HG03460 (cell line): ENCODE results near the gene ZNF232.
"Not testable (repeated sequence)": the region's sequence is repeated elsewhere in the genome, so short reads cannot be mapped to it uniquely, and the experiment has no call there.

Experiments
- ATAC-seq: cut with Tn5 transposase; IDR thresholded peaks from one replicate; pipeline ENCODE4 v1.9.1; 2021; ENCODE audit not compliant: unreplicated experiment

ZNF232 gene

DNA sequence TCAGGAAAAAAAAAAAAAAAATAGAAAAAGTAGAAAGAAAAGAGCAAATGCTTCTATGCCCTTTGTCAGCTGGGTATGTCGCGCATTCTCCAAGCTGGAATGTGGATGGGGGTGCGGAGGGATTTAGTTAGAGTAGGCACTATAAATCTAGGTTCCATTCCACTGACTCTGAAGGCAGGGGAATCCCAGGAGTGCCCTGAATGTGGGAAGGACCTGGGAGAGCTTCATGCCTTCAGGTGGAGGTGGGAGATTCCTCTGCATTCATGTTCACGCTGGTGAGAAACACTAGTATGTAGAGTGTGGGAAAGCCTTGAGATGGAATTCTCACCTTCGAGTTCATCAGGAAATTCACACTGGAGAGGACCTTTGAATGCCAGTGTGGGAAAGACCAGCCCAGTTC lies 12.4 kb downstream of the ZNF232 start:
- ATAC-seq, result no peak

- no peak for ATAC-seq
Measured at GRCh38 chr17:5097101-5097834, 14.4 kb downstream of the ZNF232 start.

- ATAC-seq, result no peak
Measured at GRCh38 chr17:5096731-5097100, 15.0 kb downstream of the ZNF232 start.

- ATAC-seq, result no peak
Measured at GRCh38 chr17:5092218-5093010, 19.3 kb downstream of the ZNF232 start.

DNA sequence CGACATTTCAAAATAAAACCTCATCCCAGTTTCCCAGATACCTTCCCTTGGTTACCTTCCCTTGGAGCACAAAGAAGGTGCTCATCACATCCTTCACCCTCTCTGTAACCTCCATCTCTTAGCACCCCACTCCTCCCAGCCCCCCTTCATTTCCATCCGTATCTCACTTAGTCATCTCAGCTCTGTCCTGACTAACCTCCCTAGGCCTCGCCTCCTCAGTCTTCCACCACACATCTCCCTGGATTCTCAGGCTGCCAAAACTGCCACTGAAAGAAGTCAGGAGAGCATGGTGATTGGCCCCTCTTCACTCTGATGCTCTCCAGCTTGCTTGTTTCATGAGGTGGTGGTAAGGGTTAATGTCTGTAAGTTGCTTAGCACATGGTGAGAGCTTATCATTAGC lies 31.1 kb downstream of the ZNF232 start:
- no peak for ATAC-seq

- ATAC-seq, result peak; percentile 74
Measured at GRCh38 chr17:5078106-5079028, 33.3 kb downstream of the ZNF232 start, which contains the start of gene ZFP3. Gene ZFP3, plus strand, starts transcription at chr17:5078467. Its CDS starts 13,038 bp downstream, at chr17:5091505.

GRCh38 chr17:5077781-5078105 lies 33.9 kb downstream of the ZNF232 start:
- ATAC-seq, result no peak

DNA sequence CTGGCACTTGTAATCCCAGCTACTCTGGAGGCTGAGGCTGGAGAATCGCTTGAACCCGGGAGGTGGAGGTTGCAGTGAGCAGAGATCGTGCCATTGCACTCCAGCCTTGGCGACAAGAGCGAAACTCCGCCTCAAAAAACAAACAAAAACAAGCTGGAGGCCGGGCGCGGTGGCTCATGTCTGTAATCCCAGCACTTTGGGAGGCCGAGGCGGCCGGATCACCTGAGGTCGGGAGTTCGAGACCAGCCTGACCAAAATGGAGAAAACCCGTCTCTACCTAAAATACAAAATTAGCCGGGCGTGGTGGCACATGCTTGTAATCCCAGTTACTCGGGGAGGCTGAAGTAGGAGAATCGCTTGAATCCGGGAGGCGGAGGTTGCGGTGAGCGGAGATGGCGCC lies 34.4 kb downstream of the ZNF232 start:
- ATAC-seq, result not testable (repeated sequence)

- ATAC-seq, result not testable (repeated sequence)
Measured at GRCh38 chr17:5075472-5075871, 36.2 kb downstream of the ZNF232 start.

GRCh38 chr17:5069724-5070123 lies 42.0 kb downstream of the ZNF232 start:
- no peak for ATAC-seq

DNA sequence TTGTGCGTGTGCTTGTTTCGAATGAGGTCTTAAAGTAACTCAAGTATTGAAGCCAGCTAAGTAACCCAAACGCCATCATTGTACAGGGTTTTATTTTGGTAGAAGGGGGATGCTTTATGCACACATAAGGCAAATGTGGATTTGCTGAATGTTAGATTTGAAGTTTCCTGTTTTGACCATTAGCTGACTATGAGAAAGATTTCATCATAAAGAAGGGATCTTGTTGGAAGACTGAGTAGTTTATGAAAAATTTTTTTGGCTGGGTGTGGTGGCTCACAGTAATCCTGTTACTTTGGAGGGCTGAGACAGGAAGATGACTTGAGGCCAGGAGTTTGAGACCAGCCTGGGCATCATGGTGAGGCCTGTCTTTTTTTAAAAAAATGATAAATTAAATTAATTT lies 43.4 kb downstream of the ZNF232 start:
- ATAC-seq, result no peak

- ATAC-seq, result no peak
Measured at GRCh38 chr17:5065227-5065744, 46.4 kb downstream of the ZNF232 start.
